HG03571 (cell line): ENCODE measurements around the gene PHF20.
"Not testable (repeated sequence)": the region's sequence is repeated elsewhere in the genome, so short reads cannot be mapped to it uniquely, and the experiment has no call there.

Experiments
- ATAC-seq: cut with Tn5 transposase; IDR thresholded peaks from one replicate; pipeline ENCODE4 v1.9.1; 2021; ENCODE audit not compliant: unreplicated experiment

PHF20 gene

GRCh38 chr20:35912881-35913280 is 141.1 kb downstream of the PHF20 start:
- no peak for ATAC-seq

GRCh38 chr20:35917077-35917476 is 145.3 kb downstream of the PHF20 start:
- ATAC-seq = no peak

GRCh38 chr20:35918021-35918420 is 146.2 kb downstream of the PHF20 start:
- no peak for ATAC-seq

- no peak for ATAC-seq
Observed at GRCh38 chr20:35920523-35920922, 148.7 kb downstream of the PHF20 start.

- ATAC-seq = no peak
Observed at GRCh38 chr20:35929301-35929700, 157.5 kb downstream of the PHF20 start.

GRCh38 chr20:35934050-35934449 is 162.2 kb downstream of the PHF20 start:
- ATAC-seq = no peak

- ATAC-seq = no peak
Observed at GRCh38 chr20:35939264-35939663, 167.4 kb downstream of the PHF20 start.

- no peak for ATAC-seq
Observed at GRCh38 chr20:35941620-35942019, 169.8 kb downstream of the PHF20 start.

- ATAC-seq = no peak
Observed at GRCh38 chr20:35942243-35942642, 170.4 kb downstream of the PHF20 start.

- ATAC-seq = no peak
Observed at GRCh38 chr20:35947489-35947888, 175.7 kb downstream of the PHF20 start.

- ATAC-seq = no peak
Observed at GRCh38 chr20:35947907-35948306, 176.1 kb downstream of the PHF20 start.

GRCh38 chr20:35950093-35950492 is 178.3 kb downstream of the PHF20 start:
- no peak for ATAC-seq

- not testable (repeated sequence) for ATAC-seq
Observed at GRCh38 chr20:35952080-35952479, 180.3 kb downstream of the PHF20 start.

- ATAC-seq = no peak
Observed at GRCh38 chr20:35952480-35953386, 180.9 kb downstream of the PHF20 start.

- peak; percentile 20 for ATAC-seq
Observed at GRCh38 chr20:35953387-35954199, 181.8 kb downstream of the PHF20 start.

GRCh38 chr20:35954200-35954906 is 182.5 kb downstream of the PHF20 start, which contains the start of gene SCAND1:
SCAND1 (minus strand) TSS chr20:35954502; CDS start chr20:35954284, 218 bp downstream.
- ATAC-seq = peak; percentile 85

- ATAC-seq = no peak
Observed at GRCh38 chr20:35954907-35955251, 183.1 kb downstream of the PHF20 start.

GRCh38 chr20:35956616-35957015 is 184.8 kb downstream of the PHF20 start:
- no peak for ATAC-seq

- ATAC-seq = not testable (repeated sequence)
Observed at GRCh38 chr20:35959291-35959690, 187.5 kb downstream of the PHF20 start.

- ATAC-seq = no peak
Observed at GRCh38 chr20:35963878-35964277, 192.1 kb downstream of the PHF20 start.

- no peak for ATAC-seq
Observed at GRCh38 chr20:35967979-35968640, 196.3 kb downstream of the PHF20 start, which contains the start of gene CNBD2. CNBD2 (plus strand) TSS chr20:35968590; CDS start chr20:35968763, 173 bp downstream.
